ENCODE results near the gene CIT.

Gene CIT

DNA sequence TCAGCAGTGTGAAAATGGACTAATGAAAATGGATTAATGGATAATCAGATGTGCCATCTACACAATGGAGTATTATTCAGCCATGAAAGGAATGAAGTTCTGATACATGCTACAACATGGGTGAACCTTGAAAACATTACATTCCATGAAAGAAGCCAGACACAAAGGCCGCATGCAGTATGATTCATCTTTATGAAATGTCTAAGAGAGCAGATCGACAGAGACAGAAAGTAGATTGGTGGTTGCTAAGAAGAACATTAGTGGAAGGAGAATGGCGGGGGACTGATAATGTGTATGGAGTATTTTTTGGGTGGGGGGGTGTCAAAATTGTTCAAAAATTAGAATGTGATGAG is 161.9 kb downstream of the CIT start:
- peaks cover 86% of the 10 kb centered on the region for H3K36me3 ChIP-seq (ENCODE audit: insufficient read depth, low read length)
- no peak for TF ChIP-seq EZH2 (IDR thresholded peaks at IDR 0.05; ENCODE audit: borderline replicate concordance, low read length)
- TF ChIP-seq, protein P1, sequence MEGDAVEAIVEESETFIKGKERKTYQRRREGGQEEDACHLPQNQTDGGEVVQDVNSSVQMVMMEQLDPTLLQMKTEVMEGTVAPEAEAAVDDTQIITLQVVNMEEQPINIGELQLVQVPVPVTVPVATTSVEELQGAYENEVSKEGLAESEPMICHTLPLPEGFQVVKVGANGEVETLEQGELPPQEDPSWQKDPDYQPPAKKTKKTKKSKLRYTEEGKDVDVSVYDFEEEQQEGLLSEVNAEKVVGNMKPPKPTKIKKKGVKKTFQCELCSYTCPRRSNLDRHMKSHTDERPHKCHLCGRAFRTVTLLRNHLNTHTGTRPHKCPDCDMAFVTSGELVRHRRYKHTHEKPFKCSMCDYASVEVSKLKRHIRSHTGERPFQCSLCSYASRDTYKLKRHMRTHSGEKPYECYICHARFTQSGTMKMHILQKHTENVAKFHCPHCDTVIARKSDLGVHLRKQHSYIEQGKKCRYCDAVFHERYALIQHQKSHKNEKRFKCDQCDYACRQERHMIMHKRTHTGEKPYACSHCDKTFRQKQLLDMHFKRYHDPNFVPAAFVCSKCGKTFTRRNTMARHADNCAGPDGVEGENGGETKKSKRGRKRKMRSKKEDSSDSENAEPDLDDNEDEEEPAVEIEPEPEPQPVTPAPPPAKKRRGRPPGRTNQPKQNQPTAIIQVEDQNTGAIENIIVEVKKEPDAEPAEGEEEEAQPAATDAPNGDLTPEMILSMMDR (IDR thresholded peaks at IDR 0.05; ENCODE audit: low read length) = no peak
- H3K27ac ChIP-seq (ENCODE audit: low read depth, low read length, poor library complexity, severe bottlenecking) = no peak overlapping the region

DNA sequence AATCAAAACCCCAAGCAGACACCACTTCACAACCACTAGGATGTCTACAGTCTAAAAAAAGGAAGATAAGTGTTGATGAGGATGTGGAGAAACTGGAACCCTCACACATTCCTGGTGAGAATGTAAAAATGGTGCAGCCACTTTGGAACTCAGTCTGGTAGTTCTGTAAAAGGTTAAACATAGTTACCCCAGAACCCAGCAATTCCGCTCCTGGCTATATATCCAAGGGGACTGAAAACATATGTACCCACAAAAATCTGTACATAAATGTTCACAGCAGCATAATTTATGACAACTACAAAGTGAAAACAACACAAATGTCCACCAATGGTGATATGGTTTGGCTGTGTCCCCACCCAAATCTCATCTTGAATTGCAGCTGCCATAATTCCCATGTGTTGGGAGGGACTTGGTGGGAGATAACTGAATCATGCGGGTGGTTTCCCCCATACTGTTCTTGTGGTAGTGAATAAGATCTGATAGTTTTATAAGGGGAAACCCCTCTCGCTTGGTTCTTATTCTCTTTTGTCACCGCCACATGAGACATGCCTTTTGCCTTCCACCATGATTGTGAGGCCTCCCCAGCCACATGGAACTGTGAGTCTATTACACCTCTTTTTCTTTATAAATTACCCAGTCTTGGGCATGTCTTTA is 162.4 kb downstream of the CIT start:
- Histone ChIP-seq H3K9me2 (ENCODE audit: low read depth, low read length) (no peaks in the 10 kb centered on the region), H2AFZ (ENCODE audit: low read length) (no peak overlapping the region), H3K9ac (ENCODE audit: low read length) (no peak overlapping the region), H3K4me2 (ENCODE audit: low read length) (no peak overlapping the region), H3K36me3 (ENCODE audit: insufficient read depth, low read length) (peaks cover 86% of the 10 kb centered on the region), H3K27ac (ENCODE audit: low read depth, low read length, poor library complexity, severe bottlenecking) (no peak overlapping the region), H3K4me3 (ENCODE audit: low read depth, low read length, poor library complexity, severe bottlenecking) (no peak overlapping the region), H4K20me1 (ENCODE audit: insufficient read depth, low read length) (no peaks in the 10 kb centered on the region), H3K27me3 (ENCODE audit: insufficient read depth, low read length) (no peaks in the 10 kb centered on the region), H3K79me2 (ENCODE audit: insufficient read depth, low read length) (no peaks in the 10 kb centered on the region), H3K4me1 (ENCODE audit: insufficient read depth, low read length, severe bottlenecking) (no peaks in the 10 kb centered on the region), H3F3A (ENCODE audit: insufficient read depth, low read length) (no peaks in the 10 kb centered on the region), H3K9me3 (ENCODE audit: low read length) (no peaks in the 10 kb centered on the region)
- no peak for TF ChIP-seq EZH2 (IDR thresholded peaks at IDR 0.05; ENCODE audit: borderline replicate concordance, low read length)
- TF ChIP-seq, protein P1 (IDR thresholded peaks at IDR 0.05; ENCODE audit: low read length) = no peak

More for the DNA sequence above, 161.9 kb downstream of the CIT start:
- Histone ChIP-seq H3K79me2 (ENCODE audit: insufficient read depth, low read length) (no peaks in the 10 kb centered on the region), H3K27me3 (ENCODE audit: insufficient read depth, low read length) (no peaks in the 10 kb centered on the region), H3K9ac (ENCODE audit: low read length) (no peak overlapping the region), H3K4me2 (ENCODE audit: low read length) (no peak overlapping the region), H3K4me1 (ENCODE audit: insufficient read depth, low read length, severe bottlenecking) (no peaks in the 10 kb centered on the region), H2AFZ (ENCODE audit: low read length) (no peak overlapping the region), H3K4me3 (ENCODE audit: low read depth, low read length, poor library complexity, severe bottlenecking) (no peak overlapping the region), H3K9me2 (ENCODE audit: low read depth, low read length) (no peaks in the 10 kb centered on the region), H3K9me3 (ENCODE audit: low read length) (no peaks in the 10 kb centered on the region), H4K20me1 (ENCODE audit: insufficient read depth, low read length) (no peaks in the 10 kb centered on the region), H3F3A (ENCODE audit: insufficient read depth, low read length) (no peaks in the 10 kb centered on the region)

DNA sequence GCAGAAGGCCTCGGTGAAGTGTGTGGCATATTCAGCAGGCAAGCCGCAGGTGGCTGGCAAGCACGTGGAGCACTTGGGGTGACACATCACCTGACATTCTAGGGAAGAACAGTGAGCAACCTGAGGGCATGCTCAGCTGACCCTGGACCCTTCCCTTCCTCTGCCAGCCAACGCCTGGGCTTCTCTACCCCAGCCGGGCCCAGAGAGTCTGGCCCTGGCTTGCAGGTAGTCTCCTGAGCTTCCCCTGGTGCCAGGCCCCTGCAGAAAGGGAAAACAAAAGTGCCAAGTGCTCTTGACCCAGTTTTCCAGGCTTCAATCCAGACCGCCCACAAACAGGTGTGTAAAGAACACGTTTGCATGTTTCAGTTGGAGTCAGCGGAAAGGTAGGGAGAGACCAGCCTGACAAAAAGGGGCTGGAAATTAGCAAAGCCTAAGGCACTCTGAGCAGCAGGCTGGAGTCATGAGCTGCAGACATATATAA is 163.5 kb downstream of the CIT start:
- H3K4me2 ChIP-seq (ENCODE audit: low read length) = no peak overlapping the region
- no peaks in the 10 kb centered on the region for H3K4me1 ChIP-seq (ENCODE audit: insufficient read depth, low read length, severe bottlenecking)
- TF ChIP-seq, protein P1 (IDR thresholded peaks at IDR 0.05; ENCODE audit: low read length) = no peak
- TF ChIP-seq EZH2 (IDR thresholded peaks at IDR 0.05; ENCODE audit: borderline replicate concordance, low read length) = no peak
- no peak overlapping the region for H2AFZ ChIP-seq (ENCODE audit: low read length)
- no peaks in the 10 kb centered on the region for H3K79me2 ChIP-seq (ENCODE audit: insufficient read depth, low read length)
- no peak overlapping the region for H3K27ac ChIP-seq (ENCODE audit: low read depth, low read length, poor library complexity, severe bottlenecking)
- H3K9ac ChIP-seq (ENCODE audit: low read length) = no peak overlapping the region
- H4K20me1 ChIP-seq (ENCODE audit: insufficient read depth, low read length) = no peaks in the 10 kb centered on the region
- H3K36me3 ChIP-seq (ENCODE audit: insufficient read depth, low read length) = peaks cover 86% of the 10 kb centered on the region
- no peak overlapping the region for H3K4me3 ChIP-seq (ENCODE audit: low read depth, low read length, poor library complexity, severe bottlenecking)
- H3K9me2 ChIP-seq (ENCODE audit: low read depth, low read length) = no peaks in the 10 kb centered on the region
- H3K9me3 ChIP-seq (ENCODE audit: low read length) = no peaks in the 10 kb centered on the region
- H3K27me3 ChIP-seq (ENCODE audit: insufficient read depth, low read length) = no peaks in the 10 kb centered on the region
- H3F3A ChIP-seq (ENCODE audit: insufficient read depth, low read length) = no peaks in the 10 kb centered on the region

Data from OCI-LY1 (cell line).